ENCODE measurements around the gene PLXNA1.

GRCh38 chr3:127013758-127014535 is 31.0 kb downstream of the PLXNA1 start:
- TF ChIP-seq, protein P1, sequence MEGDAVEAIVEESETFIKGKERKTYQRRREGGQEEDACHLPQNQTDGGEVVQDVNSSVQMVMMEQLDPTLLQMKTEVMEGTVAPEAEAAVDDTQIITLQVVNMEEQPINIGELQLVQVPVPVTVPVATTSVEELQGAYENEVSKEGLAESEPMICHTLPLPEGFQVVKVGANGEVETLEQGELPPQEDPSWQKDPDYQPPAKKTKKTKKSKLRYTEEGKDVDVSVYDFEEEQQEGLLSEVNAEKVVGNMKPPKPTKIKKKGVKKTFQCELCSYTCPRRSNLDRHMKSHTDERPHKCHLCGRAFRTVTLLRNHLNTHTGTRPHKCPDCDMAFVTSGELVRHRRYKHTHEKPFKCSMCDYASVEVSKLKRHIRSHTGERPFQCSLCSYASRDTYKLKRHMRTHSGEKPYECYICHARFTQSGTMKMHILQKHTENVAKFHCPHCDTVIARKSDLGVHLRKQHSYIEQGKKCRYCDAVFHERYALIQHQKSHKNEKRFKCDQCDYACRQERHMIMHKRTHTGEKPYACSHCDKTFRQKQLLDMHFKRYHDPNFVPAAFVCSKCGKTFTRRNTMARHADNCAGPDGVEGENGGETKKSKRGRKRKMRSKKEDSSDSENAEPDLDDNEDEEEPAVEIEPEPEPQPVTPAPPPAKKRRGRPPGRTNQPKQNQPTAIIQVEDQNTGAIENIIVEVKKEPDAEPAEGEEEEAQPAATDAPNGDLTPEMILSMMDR (IDR thresholded peaks at IDR 0.05; ENCODE audit: insufficient read depth, low read length) = no peak
- TF ChIP-seq POLR2AphosphoS5 (IDR thresholded peaks at IDR 0.05; ENCODE audit: low read depth) (no peak), SPI1 (IDR thresholded peaks at IDR 0.05; ENCODE audit: borderline replicate concordance, low read depth) (no peak), GABPA (IDR thresholded peaks at IDR 0.05; ENCODE audit: low read depth) (no peak), REST (IDR thresholded peaks at IDR 0.05; ENCODE audit: insufficient replicate concordance, low read depth) (no peak)

Data from HL-60 (cell line).